WTC11 (cell line): Measurements from ENCODE around the gene AURKB. TPM values are rescaled to one million over a fixed set of nuclear protein-coding genes. Genes with fewer than 3 reads are reported as not detected.

Source experiments
- ATF1 ChIP-seq: sonication (generic); formaldehyde crosslinking; IDR thresholded peaks from 2 replicates; pipeline ENCODE4 v1.8.1; 2023; ENCODE audit warnings: mild to moderate bottlenecking, moderate library complexity, missing genetic modification reagents
- CREB1 ChIP-seq: sonication (generic); formaldehyde crosslinking; IDR thresholded peaks from 2 replicates; pipeline ENCODE4 v1.8.0; 2023; ENCODE audit warnings: mild to moderate bottlenecking, missing genetic modification reagents
- CREM ChIP-seq: sonication (generic); formaldehyde crosslinking; IDR thresholded peaks from 2 replicates; pipeline ENCODE4 v1.8.1; 2022; ENCODE audit warnings: mild to moderate bottlenecking, missing genetic modification reagents, moderate library complexity
- FOXJ3 ChIP-seq: sonication (generic); formaldehyde crosslinking; IDR thresholded peaks from 2 replicates; pipeline ENCODE4 v1.9.0; 2021; ENCODE audit warnings: missing genetic modification reagents, mild to moderate bottlenecking, borderline replicate concordance
- GABPB1 ChIP-seq: sonication (generic); formaldehyde crosslinking; IDR thresholded peaks from 2 replicates; pipeline ENCODE4 v1.8.1; 2023; ENCODE audit warnings: mild to moderate bottlenecking, missing genetic modification reagents
- HMGA2 ChIP-seq: fragments of 250-450 bp; sonication (Bioruptor Pico); IDR thresholded peaks from 2 replicates; pipeline ENCODE4 v1.4.0; 2021; ENCODE audit warnings: mild to moderate bottlenecking, moderate library complexity
- KAT7 ChIP-seq: sonication (generic); formaldehyde crosslinking; IDR thresholded peaks from 2 replicates; pipeline ENCODE4 v1.8.1; 2023; ENCODE audit warnings: missing genetic modification reagents, mild to moderate bottlenecking, borderline replicate concordance
- MXD4 ChIP-seq: fragments of 250-450 bp; sonication (Bioruptor Pico); IDR thresholded peaks from 2 replicates; pipeline ENCODE4 v1.8.0; 2021; ENCODE audit warnings: mild to moderate bottlenecking, moderate library complexity, borderline replicate concordance
- NFYB ChIP-seq: sonication (generic); formaldehyde crosslinking; conservative IDR thresholded peaks from 2 replicates; pipeline ENCODE4 v1.8.0; 2022; ENCODE audit warnings: low read depth, missing genetic modification reagents
- OVOL2 ChIP-seq: fragments of 250-450 bp; sonication (Bioruptor Pico); IDR thresholded peaks from 2 replicates; pipeline ENCODE4 v1.9.0; 2021; ENCODE audit warnings: mild to moderate bottlenecking, borderline replicate concordance
- SMAD4 ChIP-seq: sonication (generic); formaldehyde crosslinking; IDR thresholded peaks from 2 replicates; pipeline ENCODE4 v1.8.0; 2022; ENCODE audit warnings: mild to moderate bottlenecking, missing genetic modification reagents
- TEAD1 ChIP-seq: sonication (generic); formaldehyde crosslinking; IDR thresholded peaks from 2 replicates; pipeline ENCODE4 v1.8.0; 2022; ENCODE audit warnings: mild to moderate bottlenecking, missing genetic modification reagents
- ZBTB21 ChIP-seq: sonication (generic); formaldehyde crosslinking; IDR thresholded peaks from 2 replicates; pipeline ENCODE4 v1.8.1; 2023; ENCODE audit warnings: mild to moderate bottlenecking, missing genetic modification reagents, borderline replicate concordance
- ZNF138 ChIP-seq: sonication (generic); formaldehyde crosslinking; conservative IDR thresholded peaks from 2 replicates; pipeline ENCODE4 v1.8.1; 2022; ENCODE audit warnings: mild to moderate bottlenecking, moderate library complexity, missing genetic modification reagents
- ZNF416 ChIP-seq: fragments of 250-450 bp; sonication (Bioruptor Pico); IDR thresholded peaks from 2 replicates; pipeline ENCODE4 v1.9.0; 2021; ENCODE audit warnings: mild to moderate bottlenecking, inconsistent platforms
- ZNF671 ChIP-seq: fragments of 250-450 bp; sonication (Bioruptor Pico); IDR thresholded peaks from 2 replicates; pipeline ENCODE4 v1.8.0; 2021; ENCODE audit warnings: mild to moderate bottlenecking
- total RNA-seq: library from RNA; stranded (reverse); gene quantifications from 3 replicates; pipeline ENCODE4 v1.2.3, GENCODE V29; 2021
- TF ChIP-seq, protein P1 (sequence below): sonication (generic); formaldehyde crosslinking; IDR thresholded peaks from 2 replicates; pipeline ENCODE4 v1.8.0; 2022; ENCODE audit warnings: mild to moderate bottlenecking, missing genetic modification reagents
- TF ChIP-seq, protein P2 (sequence below): fragments of 250-450 bp; sonication (Bioruptor Pico); IDR thresholded peaks from 2 replicates; pipeline ENCODE4 v1.9.0; 2021; ENCODE audit warnings: mild to moderate bottlenecking, borderline replicate concordance
- TF ChIP-seq, protein P3 (sequence below): sonication (generic); formaldehyde crosslinking; IDR thresholded peaks from 2 replicates; pipeline ENCODE4 v1.8.0; 2023; ENCODE audit warnings: missing genetic modification reagents, mild to moderate bottlenecking, borderline replicate concordance
- TF ChIP-seq, protein P4 (sequence below): sonication (generic); formaldehyde crosslinking; IDR thresholded peaks from 2 replicates; pipeline ENCODE4 v1.8.1; 2022; ENCODE audit warnings: missing genetic modification reagents, borderline replicate concordance
- TF ChIP-seq, protein P5 (sequence below): sonication (generic); formaldehyde crosslinking; conservative IDR thresholded peaks from 2 replicates; pipeline ENCODE4 v1.8.1; 2023; ENCODE audit warnings: mild to moderate bottlenecking, low read depth, missing genetic modification reagents, moderate library complexity
- TF ChIP-seq, protein P6 (sequence below): fragments of 200-600 bp; IDR thresholded peaks from 2 replicates; pipeline ENCODE4 v1.8.0; 2022; ENCODE audit warnings: antibody characterized with exemption
- TF ChIP-seq, protein P7 (sequence below): sonication (generic); formaldehyde crosslinking; conservative IDR thresholded peaks from 2 replicates; pipeline ENCODE4 v1.8.1; 2022; ENCODE audit warnings: mild to moderate bottlenecking, missing genetic modification reagents

AURKB gene
- total RNA-seq, 1 experiment from 2014 or later = 215 TPM

DNA sequence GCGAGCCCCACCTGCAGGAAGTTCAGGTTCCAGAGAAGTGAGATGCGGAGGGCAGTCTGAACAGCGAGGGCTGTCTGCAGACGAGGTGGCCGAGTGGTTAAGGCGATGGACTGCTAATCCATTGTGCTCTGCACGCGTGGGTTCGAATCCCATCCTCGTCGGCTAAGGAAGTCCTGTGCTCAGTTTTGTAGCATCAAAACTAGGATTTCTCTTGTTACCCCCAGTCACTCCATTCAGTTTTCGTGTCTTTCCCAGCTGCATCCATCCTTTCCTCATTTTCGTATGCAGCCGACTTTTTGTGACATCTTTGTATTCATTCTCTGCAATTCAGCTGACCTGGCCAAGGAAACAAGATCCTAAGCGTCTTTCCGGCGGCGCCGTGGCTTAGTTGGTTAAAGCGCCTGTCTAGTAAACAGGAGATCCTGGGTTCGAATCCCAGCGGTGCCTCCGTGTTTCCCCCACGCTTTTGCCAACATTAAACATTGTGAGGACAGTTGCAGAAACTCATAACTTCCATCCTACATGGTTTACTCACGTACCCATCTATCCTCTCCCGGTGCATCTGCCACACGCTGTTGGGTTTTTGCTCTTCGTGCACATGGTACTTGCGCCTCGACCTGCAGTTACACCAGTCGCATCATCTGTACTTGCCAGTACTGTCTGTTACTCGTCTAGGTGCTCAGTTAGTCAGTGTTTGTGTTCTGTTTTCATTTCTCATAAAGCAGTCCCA is 23.4 kb downstream of the AURKB start (continued):
- TF ChIP-seq, protein P1, sequence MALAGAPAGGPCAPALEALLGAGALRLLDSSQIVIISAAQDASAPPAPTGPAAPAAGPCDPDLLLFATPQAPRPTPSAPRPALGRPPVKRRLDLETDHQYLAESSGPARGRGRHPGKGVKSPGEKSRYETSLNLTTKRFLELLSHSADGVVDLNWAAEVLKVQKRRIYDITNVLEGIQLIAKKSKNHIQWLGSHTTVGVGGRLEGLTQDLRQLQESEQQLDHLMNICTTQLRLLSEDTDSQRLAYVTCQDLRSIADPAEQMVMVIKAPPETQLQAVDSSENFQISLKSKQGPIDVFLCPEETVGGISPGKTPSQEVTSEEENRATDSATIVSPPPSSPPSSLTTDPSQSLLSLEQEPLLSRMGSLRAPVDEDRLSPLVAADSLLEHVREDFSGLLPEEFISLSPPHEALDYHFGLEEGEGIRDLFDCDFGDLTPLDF (CRISPR knock-in tag) = no peak
- TF ChIP-seq ZNF138 (CRISPR knock-in tag) (no peak), ZNF671 (no peak), SMAD4 (no peak), OVOL2 (CRISPR knock-in tag) (no peak), CREB1 (CRISPR knock-in tag) (no peak), TEAD1 (peak; percentile 38; the same call in 1 of the 2 replicates), CREM (CRISPR knock-in tag) (peak; percentile 66), ZBTB21 (CRISPR knock-in tag) (no peak; the same call in 1 of the 2 replicates), NFYB (CRISPR knock-in tag) (no peak), FOXJ3 (no peak), GABPB1 (CRISPR knock-in tag) (no peak), MXD4 (CRISPR knock-in tag) (no peak), HMGA2 (no peak), ATF1 (CRISPR knock-in tag) (no peak), ZNF416 (CRISPR knock-in tag) (no peak), KAT7 (no peak)
- TF ChIP-seq, protein P2, sequence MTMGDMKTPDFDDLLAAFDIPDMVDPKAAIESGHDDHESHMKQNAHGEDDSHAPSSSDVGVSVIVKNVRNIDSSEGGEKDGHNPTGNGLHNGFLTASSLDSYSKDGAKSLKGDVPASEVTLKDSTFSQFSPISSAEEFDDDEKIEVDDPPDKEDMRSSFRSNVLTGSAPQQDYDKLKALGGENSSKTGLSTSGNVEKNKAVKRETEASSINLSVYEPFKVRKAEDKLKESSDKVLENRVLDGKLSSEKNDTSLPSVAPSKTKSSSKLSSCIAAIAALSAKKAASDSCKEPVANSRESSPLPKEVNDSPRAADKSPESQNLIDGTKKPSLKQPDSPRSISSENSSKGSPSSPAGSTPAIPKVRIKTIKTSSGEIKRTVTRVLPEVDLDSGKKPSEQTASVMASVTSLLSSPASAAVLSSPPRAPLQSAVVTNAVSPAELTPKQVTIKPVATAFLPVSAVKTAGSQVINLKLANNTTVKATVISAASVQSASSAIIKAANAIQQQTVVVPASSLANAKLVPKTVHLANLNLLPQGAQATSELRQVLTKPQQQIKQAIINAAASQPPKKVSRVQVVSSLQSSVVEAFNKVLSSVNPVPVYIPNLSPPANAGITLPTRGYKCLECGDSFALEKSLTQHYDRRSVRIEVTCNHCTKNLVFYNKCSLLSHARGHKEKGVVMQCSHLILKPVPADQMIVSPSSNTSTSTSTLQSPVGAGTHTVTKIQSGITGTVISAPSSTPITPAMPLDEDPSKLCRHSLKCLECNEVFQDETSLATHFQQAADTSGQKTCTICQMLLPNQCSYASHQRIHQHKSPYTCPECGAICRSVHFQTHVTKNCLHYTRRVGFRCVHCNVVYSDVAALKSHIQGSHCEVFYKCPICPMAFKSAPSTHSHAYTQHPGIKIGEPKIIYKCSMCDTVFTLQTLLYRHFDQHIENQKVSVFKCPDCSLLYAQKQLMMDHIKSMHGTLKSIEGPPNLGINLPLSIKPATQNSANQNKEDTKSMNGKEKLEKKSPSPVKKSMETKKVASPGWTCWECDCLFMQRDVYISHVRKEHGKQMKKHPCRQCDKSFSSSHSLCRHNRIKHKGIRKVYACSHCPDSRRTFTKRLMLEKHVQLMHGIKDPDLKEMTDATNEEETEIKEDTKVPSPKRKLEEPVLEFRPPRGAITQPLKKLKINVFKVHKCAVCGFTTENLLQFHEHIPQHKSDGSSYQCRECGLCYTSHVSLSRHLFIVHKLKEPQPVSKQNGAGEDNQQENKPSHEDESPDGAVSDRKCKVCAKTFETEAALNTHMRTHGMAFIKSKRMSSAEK (CRISPR knock-in tag) = no peak
- TF ChIP-seq, protein P3, sequence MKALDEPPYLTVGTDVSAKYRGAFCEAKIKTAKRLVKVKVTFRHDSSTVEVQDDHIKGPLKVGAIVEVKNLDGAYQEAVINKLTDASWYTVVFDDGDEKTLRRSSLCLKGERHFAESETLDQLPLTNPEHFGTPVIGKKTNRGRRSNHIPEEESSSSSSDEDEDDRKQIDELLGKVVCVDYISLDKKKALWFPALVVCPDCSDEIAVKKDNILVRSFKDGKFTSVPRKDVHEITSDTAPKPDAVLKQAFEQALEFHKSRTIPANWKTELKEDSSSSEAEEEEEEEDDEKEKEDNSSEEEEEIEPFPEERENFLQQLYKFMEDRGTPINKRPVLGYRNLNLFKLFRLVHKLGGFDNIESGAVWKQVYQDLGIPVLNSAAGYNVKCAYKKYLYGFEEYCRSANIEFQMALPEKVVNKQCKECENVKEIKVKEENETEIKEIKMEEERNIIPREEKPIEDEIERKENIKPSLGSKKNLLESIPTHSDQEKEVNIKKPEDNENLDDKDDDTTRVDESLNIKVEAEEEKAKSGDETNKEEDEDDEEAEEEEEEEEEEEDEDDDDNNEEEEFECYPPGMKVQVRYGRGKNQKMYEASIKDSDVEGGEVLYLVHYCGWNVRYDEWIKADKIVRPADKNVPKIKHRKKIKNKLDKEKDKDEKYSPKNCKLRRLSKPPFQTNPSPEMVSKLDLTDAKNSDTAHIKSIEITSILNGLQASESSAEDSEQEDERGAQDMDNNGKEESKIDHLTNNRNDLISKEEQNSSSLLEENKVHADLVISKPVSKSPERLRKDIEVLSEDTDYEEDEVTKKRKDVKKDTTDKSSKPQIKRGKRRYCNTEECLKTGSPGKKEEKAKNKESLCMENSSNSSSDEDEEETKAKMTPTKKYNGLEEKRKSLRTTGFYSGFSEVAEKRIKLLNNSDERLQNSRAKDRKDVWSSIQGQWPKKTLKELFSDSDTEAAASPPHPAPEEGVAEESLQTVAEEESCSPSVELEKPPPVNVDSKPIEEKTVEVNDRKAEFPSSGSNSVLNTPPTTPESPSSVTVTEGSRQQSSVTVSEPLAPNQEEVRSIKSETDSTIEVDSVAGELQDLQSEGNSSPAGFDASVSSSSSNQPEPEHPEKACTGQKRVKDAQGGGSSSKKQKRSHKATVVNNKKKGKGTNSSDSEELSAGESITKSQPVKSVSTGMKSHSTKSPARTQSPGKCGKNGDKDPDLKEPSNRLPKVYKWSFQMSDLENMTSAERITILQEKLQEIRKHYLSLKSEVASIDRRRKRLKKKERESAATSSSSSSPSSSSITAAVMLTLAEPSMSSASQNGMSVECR (CRISPR knock-in tag) = peak; percentile 68
- TF ChIP-seq, protein P4, sequence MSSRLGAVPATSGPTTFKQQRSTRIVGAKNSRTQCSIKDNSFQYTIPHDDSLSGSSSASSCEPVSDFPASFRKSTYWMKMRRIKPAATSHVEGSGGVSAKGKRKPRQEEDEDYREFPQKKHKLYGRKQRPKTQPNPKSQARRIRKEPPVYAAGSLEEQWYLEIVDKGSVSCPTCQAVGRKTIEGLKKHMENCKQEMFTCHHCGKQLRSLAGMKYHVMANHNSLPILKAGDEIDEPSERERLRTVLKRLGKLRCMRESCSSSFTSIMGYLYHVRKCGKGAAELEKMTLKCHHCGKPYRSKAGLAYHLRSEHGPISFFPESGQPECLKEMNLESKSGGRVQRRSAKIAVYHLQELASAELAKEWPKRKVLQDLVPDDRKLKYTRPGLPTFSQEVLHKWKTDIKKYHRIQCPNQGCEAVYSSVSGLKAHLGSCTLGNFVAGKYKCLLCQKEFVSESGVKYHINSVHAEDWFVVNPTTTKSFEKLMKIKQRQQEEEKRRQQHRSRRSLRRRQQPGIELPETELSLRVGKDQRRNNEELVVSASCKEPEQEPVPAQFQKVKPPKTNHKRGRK (CRISPR knock-in tag) = no peak
- TF ChIP-seq, protein P5, sequence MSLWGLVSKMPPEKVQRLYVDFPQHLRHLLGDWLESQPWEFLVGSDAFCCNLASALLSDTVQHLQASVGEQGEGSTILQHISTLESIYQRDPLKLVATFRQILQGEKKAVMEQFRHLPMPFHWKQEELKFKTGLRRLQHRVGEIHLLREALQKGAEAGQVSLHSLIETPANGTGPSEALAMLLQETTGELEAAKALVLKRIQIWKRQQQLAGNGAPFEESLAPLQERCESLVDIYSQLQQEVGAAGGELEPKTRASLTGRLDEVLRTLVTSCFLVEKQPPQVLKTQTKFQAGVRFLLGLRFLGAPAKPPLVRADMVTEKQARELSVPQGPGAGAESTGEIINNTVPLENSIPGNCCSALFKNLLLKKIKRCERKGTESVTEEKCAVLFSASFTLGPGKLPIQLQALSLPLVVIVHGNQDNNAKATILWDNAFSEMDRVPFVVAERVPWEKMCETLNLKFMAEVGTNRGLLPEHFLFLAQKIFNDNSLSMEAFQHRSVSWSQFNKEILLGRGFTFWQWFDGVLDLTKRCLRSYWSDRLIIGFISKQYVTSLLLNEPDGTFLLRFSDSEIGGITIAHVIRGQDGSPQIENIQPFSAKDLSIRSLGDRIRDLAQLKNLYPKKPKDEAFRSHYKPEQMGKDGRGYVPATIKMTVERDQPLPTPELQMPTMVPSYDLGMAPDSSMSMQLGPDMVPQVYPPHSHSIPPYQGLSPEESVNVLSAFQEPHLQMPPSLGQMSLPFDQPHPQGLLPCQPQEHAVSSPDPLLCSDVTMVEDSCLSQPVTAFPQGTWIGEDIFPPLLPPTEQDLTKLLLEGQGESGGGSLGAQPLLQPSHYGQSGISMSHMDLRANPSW (CRISPR knock-in tag) = no peak
- TF ChIP-seq, protein P6, sequence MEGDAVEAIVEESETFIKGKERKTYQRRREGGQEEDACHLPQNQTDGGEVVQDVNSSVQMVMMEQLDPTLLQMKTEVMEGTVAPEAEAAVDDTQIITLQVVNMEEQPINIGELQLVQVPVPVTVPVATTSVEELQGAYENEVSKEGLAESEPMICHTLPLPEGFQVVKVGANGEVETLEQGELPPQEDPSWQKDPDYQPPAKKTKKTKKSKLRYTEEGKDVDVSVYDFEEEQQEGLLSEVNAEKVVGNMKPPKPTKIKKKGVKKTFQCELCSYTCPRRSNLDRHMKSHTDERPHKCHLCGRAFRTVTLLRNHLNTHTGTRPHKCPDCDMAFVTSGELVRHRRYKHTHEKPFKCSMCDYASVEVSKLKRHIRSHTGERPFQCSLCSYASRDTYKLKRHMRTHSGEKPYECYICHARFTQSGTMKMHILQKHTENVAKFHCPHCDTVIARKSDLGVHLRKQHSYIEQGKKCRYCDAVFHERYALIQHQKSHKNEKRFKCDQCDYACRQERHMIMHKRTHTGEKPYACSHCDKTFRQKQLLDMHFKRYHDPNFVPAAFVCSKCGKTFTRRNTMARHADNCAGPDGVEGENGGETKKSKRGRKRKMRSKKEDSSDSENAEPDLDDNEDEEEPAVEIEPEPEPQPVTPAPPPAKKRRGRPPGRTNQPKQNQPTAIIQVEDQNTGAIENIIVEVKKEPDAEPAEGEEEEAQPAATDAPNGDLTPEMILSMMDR = no peak
- TF ChIP-seq, protein P7, sequence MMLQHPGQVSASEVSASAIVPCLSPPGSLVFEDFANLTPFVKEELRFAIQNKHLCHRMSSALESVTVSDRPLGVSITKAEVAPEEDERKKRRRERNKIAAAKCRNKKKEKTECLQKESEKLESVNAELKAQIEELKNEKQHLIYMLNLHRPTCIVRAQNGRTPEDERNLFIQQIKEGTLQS (CRISPR knock-in tag) = no peak
